ENCODE data around the gene KRTAP5-1. TPM values are rescaled to one million over a fixed set of nuclear protein-coding genes. Genes with fewer than 3 reads are reported as not detected.

The KRTAP5-1 gene
- total and polyA plus RNA-seq, 4 donors, result not detected

- no peaks in the 10 kb centered on the region for H3K9me3 ChIP-seq (ENCODE audit: control insufficient read depth in 4 of 4, insufficient read depth in 3 of 4, low read length in 3 of 4)
- no peak for ATAC-seq (ENCODE audit: insufficient read depth, low FRiP score)
- TF ChIP-seq CTCF (IDR thresholded peaks at IDR 0.05; ENCODE audit: control extremely low read depth, extremely low read depth), result no peak
- no peaks in the 10 kb centered on the region for H3K36me3 ChIP-seq (ENCODE audit: control insufficient read depth in 4 of 4, insufficient read depth in 4 of 4, low read length in 4 of 4)
- DNase-seq, result no peak
- H3K27ac ChIP-seq (ENCODE audit: low read depth in 1 of 2, low read length in 1 of 2), result no peak overlapping the region
- WGBS, 2 donors, result 73 to 76% methylated on average over 5 of the region's 5 CpGs
- H3K27me3 ChIP-seq (ENCODE audit: control insufficient read depth in 3 of 3, insufficient read depth in 3 of 3, low read length in 2 of 3), result peaks cover 0 to 37% (median 22%) of the 10 kb centered on the region in 3 donors
- H3K4me3 ChIP-seq, result no peak overlapping the region
- H3K4me1 ChIP-seq (ENCODE audit: control insufficient read depth in 5 of 5, insufficient read depth in 5 of 5, low read length in 5 of 5), result peaks cover 0 to 20% (median 0%) of the 10 kb centered on the region in 5 donors
- H3K9ac ChIP-seq (ENCODE audit: insufficient read depth in 1 of 2, low read length in 2 of 2), result no peak overlapping the region
Measured at GRCh38 chr11:1545432-1545831, 39.7 kb downstream of the KRTAP5-1 start.

DNA sequence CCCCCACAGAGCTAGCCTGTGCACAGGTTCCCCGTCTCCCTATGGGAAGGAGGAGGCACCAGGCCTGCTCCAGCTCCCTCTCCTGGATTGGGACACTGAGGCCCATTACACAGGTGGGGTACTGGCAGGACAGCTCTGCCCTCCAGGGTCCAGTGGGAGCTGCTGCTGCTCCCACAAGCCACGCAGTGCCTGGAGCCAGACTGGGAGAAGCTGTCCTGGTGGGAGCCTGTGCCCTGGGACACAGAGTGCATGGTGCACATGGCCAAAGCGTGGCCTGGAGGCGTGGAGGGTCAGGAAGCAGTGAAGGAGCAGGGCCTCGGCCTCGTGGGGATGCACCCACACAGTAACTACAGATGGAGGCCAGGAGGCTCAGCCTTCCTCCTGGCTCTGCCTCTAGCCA is 40.5 kb downstream of the KRTAP5-1 start:
- no peak for TF ChIP-seq CTCF (IDR thresholded peaks at IDR 0.05; ENCODE audit: control extremely low read depth, extremely low read depth)
- Histone ChIP-seq H3K4me3 (no peak overlapping the region), H3K4me1 (ENCODE audit: control insufficient read depth in 5 of 5, insufficient read depth in 5 of 5, low read length in 5 of 5) (peaks cover 0 to 20% (median 0%) of the 10 kb centered on the region in 5 donors), H3K9me3 (ENCODE audit: control insufficient read depth in 4 of 4, insufficient read depth in 3 of 4, low read length in 3 of 4) (no peaks in the 10 kb centered on the region), H3K36me3 (ENCODE audit: control insufficient read depth in 4 of 4, insufficient read depth in 4 of 4, low read length in 4 of 4) (no peaks in the 10 kb centered on the region), H3K9ac (ENCODE audit: insufficient read depth in 1 of 2, low read length in 2 of 2) (no peak overlapping the region), H3K27ac (ENCODE audit: low read depth in 1 of 2, low read length in 1 of 2) (no peak overlapping the region), H3K27me3 (ENCODE audit: control insufficient read depth in 3 of 3, insufficient read depth in 3 of 3, low read length in 2 of 3) (peaks cover 0 to 36% (median 21%) of the 10 kb centered on the region in 3 donors)
- 85 to 87% methylated on average over 6 of the region's 6 CpGs for WGBS, 2 donors
- ATAC-seq (ENCODE audit: insufficient read depth, low FRiP score) (no peak), DNase-seq (no peak)

GRCh38 chr11:1543606-1544263 is 41.3 kb downstream of the KRTAP5-1 start:
- Histone ChIP-seq H3K9ac (ENCODE audit: insufficient read depth in 1 of 2, low read length in 2 of 2) (no peak overlapping the region), H3K27me3 (ENCODE audit: control insufficient read depth in 3 of 3, insufficient read depth in 3 of 3, low read length in 2 of 3) (peaks cover 0 to 27% (median 18%) of the 10 kb centered on the region in 3 donors), H3K36me3 (ENCODE audit: control insufficient read depth in 4 of 4, insufficient read depth in 4 of 4, low read length in 4 of 4) (no peaks in the 10 kb centered on the region), H3K4me1 (ENCODE audit: control insufficient read depth in 5 of 5, insufficient read depth in 5 of 5, low read length in 5 of 5) (peaks cover 0 to 15% (median 0%) of the 10 kb centered on the region in 5 donors), H3K9me3 (ENCODE audit: control insufficient read depth in 4 of 4, insufficient read depth in 3 of 4, low read length in 3 of 4) (no peaks in the 10 kb centered on the region), H3K4me3 (no peak overlapping the region), H3K27ac (ENCODE audit: low read depth in 1 of 2, low read length in 1 of 2) (no peak overlapping the region)
- DNase-seq (no peak), ATAC-seq (ENCODE audit: insufficient read depth, low FRiP score) (no peak)
- TF ChIP-seq CTCF (IDR thresholded peaks at IDR 0.05; ENCODE audit: control extremely low read depth, extremely low read depth), result no peak
- 87% methylated on average over 13 of the region's 13 CpGs for WGBS, 2 donors

Measured in lung (tissue), 12 donors.